Measurements from ENCODE around the gene QRSL1.
"Not testable (repeated sequence)": the region's sequence is repeated elsewhere in the genome, so short reads cannot be mapped to it uniquely, and the experiment has no call there.

Gene QRSL1

DNA sequence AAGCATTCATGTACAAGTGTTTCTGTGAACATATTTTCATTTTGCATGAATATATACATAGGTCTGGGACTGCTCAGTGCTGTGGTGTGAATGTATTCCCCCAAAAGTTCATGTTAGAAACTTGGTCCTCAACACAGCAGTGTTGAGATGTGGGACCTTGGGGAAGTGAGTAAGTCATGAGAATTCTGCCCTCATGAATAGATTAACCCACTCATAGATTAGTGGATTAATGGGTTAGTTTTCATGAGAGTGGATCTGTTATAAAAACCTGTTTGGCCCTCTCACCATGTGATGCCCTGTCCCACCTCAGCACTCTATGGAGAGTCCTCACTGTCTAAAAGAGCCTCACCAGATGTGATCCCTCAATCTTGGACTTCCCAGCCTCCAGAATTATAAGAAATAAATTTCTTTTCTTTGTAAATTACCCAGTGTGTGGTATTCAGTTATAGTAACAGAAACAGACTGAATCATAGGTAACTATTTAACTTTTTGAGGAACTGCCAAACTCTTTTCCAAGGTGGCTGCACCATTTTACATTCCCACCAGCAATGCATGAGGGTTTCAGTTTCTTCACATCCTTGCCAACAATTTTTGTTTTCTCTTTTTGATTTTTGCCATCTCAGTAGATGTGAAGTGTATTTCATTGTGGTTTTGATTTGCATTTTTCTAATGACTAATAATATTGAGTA, 45.3 kb downstream of the QRSL1 start:
- no peak for DNase-seq (ENCODE audit: low read depth in 2 of 2)

DNA sequence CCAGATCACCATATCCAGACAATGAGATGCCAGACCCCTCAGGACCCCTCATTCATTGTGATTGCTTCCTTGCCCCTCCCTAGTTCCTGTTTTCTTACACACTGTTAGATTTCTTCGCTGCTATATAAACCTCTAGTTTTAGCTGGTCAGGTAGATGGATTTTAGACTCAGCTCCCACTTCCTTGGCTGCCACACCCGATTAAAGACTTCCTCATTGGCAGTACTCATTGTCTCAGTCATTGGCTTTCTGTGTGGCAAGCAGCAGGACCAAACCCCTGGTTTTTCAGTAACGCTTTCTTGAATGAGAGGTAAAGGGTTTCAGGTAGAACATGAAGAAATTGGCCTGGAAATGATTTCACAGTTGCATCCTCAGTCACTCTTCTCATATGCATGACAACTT, 47.9 kb downstream of the QRSL1 start:
- no peak for DNase-seq (ENCODE audit: low read depth in 2 of 2)

DNA sequence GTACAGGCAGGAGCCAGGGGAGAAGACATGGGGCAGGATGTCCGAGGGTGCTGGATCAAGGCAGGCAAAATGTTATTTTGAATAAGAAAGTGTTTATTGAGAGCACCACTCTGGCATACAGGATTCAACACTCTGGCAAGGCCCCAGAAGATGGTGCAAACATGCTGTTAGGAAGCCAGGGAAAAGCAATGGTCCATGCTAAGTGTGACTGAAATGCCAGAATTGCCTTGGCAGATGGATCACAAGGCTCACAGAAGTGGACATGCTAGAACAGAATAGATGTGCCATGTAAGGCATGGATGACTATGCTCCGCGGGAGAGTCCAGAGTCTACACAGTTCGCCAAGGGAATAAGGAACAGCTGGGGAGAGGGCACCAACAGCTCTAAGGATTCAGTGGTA, 54.6 kb downstream of the QRSL1 start:
- DNase-seq (ENCODE audit: low read depth in 2 of 2): no peak

GRCh38 chr6:106685833-106686232, 56.5 kb downstream of the QRSL1 start:
- no peak for DNase-seq (ENCODE audit: low read depth in 2 of 2)

DNA sequence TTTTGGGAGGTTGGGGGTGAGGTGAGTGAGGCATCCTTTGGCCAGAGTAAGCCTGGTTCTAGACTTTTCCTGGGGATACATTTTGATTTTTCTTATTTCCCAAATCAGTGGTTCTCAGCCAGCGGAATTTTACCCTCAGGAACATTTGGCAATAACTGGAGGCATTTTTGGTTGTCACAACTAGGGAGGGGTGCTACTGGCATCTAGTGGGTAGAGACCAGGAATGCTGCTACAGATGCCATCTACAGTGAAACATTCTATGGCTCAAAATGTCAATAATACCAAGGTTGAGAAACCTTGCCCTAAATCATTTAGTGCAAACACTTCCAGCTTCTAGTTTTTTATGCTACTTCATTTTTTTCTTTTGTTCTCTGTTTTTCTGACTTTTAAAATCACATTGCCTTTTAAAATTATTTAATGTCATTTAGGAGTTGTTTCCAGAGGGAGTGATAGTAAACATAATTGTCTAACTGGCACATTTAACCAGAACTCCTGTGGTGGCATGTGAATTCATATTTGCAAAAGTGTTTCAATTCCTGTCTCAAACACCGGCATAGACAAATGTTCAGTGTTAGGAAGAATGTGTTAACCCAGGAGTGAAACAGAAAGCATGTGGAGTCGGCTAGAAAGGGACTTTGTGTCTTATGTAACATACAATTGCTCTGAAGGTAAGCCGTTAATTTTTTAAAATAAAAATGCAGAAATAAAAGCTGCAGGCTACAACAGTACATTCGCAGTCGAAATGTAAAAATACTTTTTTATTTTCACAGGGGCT, 59.0 kb downstream of the QRSL1 start:
- DNase-seq (ENCODE audit: low read depth in 2 of 2): no peak

- DNase-seq (ENCODE audit: low read depth in 2 of 2): no peak
Measured at GRCh38 chr6:106692112-106692818, 62.9 kb downstream of the QRSL1 start.

DNA sequence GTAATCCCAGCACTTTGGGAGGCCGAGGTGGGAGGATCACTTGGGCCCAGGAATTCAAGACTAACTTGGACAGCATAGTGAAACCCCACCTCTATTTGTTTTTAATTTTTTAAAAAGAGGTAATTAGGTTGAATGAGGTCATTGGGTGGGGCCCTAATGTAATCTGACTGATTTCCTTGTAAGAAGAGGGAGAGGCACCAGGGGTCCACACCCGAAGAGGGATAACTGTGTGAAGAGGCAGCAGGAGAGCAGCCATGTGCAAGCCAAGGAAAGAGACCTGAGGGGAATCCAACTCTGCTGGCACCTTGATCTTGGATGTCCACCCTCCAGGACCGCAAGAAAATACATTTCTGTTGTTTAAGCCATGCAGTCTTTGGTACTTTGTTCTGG, 63.4 kb downstream of the QRSL1 start:
- no peak for DNase-seq (ENCODE audit: low read depth in 2 of 2)

GRCh38 chr6:106693418-106693817, 64.0 kb downstream of the QRSL1 start:
- no peak for DNase-seq (ENCODE audit: low read depth in 2 of 2)

- no peak for DNase-seq (ENCODE audit: low read depth in 2 of 2)
Measured at GRCh38 chr6:106694343-106694742, 65.0 kb downstream of the QRSL1 start.

GRCh38 chr6:106700581-106700980, 71.2 kb downstream of the QRSL1 start:
- DNase-seq (ENCODE audit: low read depth in 2 of 2): no peak

GRCh38 chr6:106701201-106701600, 71.8 kb downstream of the QRSL1 start:
- not testable (repeated sequence) for DNase-seq (ENCODE audit: low read depth in 2 of 2)

GRCh38 chr6:106702046-106702445, 72.7 kb downstream of the QRSL1 start:
- no peak for DNase-seq (ENCODE audit: low read depth in 2 of 2)

- no peak for DNase-seq (ENCODE audit: low read depth in 2 of 2)
Measured at GRCh38 chr6:106702451-106703110, 73.2 kb downstream of the QRSL1 start.

- no peak for DNase-seq (ENCODE audit: low read depth in 2 of 2)
Measured at GRCh38 chr6:106704327-106704726, 74.9 kb downstream of the QRSL1 start.

GRCh38 chr6:106705156-106705555, 75.8 kb downstream of the QRSL1 start:
- DNase-seq (ENCODE audit: low read depth in 2 of 2): no peak

GRCh38 chr6:106710580-106710979, 81.2 kb downstream of the QRSL1 start:
- DNase-seq (ENCODE audit: low read depth in 2 of 2): no peak

- DNase-seq (ENCODE audit: low read depth in 2 of 2): no peak
Measured at GRCh38 chr6:106714281-106714680, 84.9 kb downstream of the QRSL1 start.

DNA sequence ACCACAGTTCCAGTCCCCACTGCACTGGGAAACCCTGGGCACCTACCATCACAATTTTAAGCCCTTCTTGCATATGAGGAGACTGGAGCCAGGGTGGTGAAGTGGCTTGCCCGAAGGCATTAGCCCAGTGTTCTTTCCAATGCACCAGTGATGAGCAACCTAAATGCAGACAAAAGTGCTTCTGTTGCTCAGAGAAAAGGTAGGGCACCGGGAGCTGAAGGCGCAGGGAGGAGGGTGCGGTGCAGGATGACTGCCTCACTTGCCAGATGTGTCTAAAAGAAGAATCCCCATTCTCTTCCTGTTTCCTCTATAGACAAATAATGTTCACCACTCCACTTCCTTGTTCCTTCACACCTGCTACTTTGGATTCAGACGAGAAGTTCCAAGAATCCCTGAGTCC, 86.5 kb downstream of the QRSL1 start:
- no peak for DNase-seq (ENCODE audit: low read depth in 2 of 2)

DNA sequence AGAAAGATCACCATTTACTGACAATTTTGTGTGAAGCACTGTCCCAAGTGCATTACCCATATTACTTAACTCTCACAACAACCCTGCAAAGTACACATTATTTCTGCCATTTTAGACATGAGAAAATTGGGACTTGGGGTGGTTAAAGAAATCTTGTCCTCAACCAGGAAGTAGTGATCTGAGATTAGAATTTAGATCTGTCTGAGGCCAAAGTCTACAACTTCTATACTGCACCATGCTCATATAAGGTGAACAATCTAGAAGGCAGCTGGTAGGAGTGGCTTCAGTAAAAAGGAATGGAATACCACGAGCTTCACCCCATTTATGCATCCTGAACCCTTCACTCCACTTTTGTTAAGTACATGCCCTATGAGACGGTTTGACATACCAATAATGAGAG, 87.6 kb downstream of the QRSL1 start:
- DNase-seq (ENCODE audit: low read depth in 2 of 2): no peak
